ENCODE results near the gene C16orf78.

DNA sequence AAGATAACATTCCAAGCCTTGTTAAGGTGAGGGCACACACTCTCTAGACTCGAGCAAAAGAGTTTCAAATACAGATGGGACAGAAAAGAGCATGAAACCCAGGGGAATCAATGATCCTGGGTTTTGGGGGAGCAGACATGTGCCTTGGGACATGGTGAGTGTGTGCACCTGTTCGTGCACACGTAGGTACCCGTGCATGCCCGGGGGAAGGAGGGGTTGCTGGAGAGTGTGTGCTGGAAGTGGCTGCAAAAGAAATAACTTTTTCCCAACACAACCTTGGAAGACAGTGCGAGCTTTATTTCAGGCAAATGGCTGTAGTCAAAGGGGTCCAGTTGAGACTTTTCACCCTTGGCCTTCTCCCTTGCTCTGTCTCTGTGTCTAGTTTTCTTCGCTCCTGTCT lies 62.6 kb downstream of the C16orf78 start:
- no peak for TF ChIP-seq POLR2AphosphoS5 (IDR thresholded peaks at IDR 0.05; ENCODE audit: low read depth)
- no peak for TF ChIP-seq CTCF (IDR thresholded peaks at IDR 0.05; ENCODE audit: insufficient read depth, low read length)
- TF ChIP-seq, protein P1, sequence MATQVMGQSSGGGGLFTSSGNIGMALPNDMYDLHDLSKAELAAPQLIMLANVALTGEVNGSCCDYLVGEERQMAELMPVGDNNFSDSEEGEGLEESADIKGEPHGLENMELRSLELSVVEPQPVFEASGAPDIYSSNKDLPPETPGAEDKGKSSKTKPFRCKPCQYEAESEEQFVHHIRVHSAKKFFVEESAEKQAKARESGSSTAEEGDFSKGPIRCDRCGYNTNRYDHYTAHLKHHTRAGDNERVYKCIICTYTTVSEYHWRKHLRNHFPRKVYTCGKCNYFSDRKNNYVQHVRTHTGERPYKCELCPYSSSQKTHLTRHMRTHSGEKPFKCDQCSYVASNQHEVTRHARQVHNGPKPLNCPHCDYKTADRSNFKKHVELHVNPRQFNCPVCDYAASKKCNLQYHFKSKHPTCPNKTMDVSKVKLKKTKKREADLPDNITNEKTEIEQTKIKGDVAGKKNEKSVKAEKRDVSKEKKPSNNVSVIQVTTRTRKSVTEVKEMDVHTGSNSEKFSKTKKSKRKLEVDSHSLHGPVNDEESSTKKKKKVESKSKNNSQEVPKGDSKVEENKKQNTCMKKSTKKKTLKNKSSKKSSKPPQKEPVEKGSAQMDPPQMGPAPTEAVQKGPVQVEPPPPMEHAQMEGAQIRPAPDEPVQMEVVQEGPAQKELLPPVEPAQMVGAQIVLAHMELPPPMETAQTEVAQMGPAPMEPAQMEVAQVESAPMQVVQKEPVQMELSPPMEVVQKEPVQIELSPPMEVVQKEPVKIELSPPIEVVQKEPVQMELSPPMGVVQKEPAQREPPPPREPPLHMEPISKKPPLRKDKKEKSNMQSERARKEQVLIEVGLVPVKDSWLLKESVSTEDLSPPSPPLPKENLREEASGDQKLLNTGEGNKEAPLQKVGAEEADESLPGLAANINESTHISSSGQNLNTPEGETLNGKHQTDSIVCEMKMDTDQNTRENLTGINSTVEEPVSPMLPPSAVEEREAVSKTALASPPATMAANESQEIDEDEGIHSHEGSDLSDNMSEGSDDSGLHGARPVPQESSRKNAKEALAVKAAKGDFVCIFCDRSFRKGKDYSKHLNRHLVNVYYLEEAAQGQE (IDR thresholded peaks at IDR 0.05; ENCODE audit: insufficient replicate concordance, low read depth), result no peak
- no peak for TF ChIP-seq GABPA (IDR thresholded peaks at IDR 0.05; ENCODE audit: low read depth)
